PC-9 (cell line): Measurements from ENCODE around the gene LRRFIP1. TPM values are rescaled to one million over a fixed set of nuclear protein-coding genes. Genes with fewer than 3 reads are reported as not detected.

Source experiments
- BruUV-seq: library from RNA; stranded (reverse); fragments of 400-500 nt; replicated peaks from 2 replicates; lab custom pipeline; 2021; lab: Mats Ljungman, UMichigan
- CTCF ChIA-PET: fragments of 300-600 bp; sonication (Branson Sonifier 250); formaldehyde crosslinking; loops from one replicate; lab custom pipeline; 2022; ENCODE audit warnings: antibody characterized with exemption; lab: Charles Lee
- POLR2A ChIA-PET: fragments of 300-600 bp; sonication (Branson Sonifier 250); formaldehyde crosslinking; loops from one replicate; lab custom pipeline; 2022; ENCODE audit warnings: antibody characterized with exemption; ENCODE audit not compliant: unreplicated experiment; lab: Charles Lee
- DNase-seq, 2 experiments: peaks; one replicate each; pipeline versions ENCODE4 v3.0.0 to v3.0.0-alpha.2; 2015 to 2022; ENCODE audit warnings: mixed read lengths in 1 of 2
- H2AFZ ChIP-seq: fragments of 200-600 bp; sonication (generic); 2 replicates; pipeline ENCODE4 v1.8.1; 2017; ENCODE audit warnings: antibody characterized with exemption
- H3F3A ChIP-seq: fragments of 200-600 bp; sonication (generic); 2 replicates; pipeline ENCODE4 v1.8.1; 2017; ENCODE audit warnings: antibody characterized with exemption, mild to moderate bottlenecking, low read depth; ENCODE audit not compliant: insufficient read depth
- H3K27ac ChIP-seq: fragments of 200-600 bp; sonication (generic); 2 replicates; pipeline ENCODE4 v1.6.1; 2016; ENCODE audit warnings: mixed run types
- H3K27me3 ChIP-seq: fragments of 200-600 bp; sonication (generic); 2 replicates; pipeline ENCODE4 v1.6.1; 2016; ENCODE audit warnings: low read depth, mixed run types; ENCODE audit not compliant: insufficient read depth
- H3K36me3 ChIP-seq: fragments of 200-600 bp; sonication (generic); 2 replicates; pipeline ENCODE4 v1.6.1; 2016; ENCODE audit warnings: low read depth, mixed run types
- H3K4me1 ChIP-seq: fragments of 200-600 bp; sonication (generic); replicated peaks from 2 replicates; pipeline ENCODE4 v1.6.1; 2016; ENCODE audit warnings: mixed run types; ENCODE audit not compliant: insufficient read depth
- H3K4me2 ChIP-seq: fragments of 200-600 bp; sonication (generic); 2 replicates; pipeline ENCODE4 v1.6.1; 2017; ENCODE audit warnings: mixed run types
- H3K4me3 ChIP-seq: fragments of 200-600 bp; sonication (generic); 2 replicates; pipeline ENCODE4 v1.6.1; 2016; ENCODE audit warnings: mixed run types
- H3K79me2 ChIP-seq: fragments of 200-600 bp; sonication (generic); 2 replicates; pipeline ENCODE4 v1.6.1; 2017; ENCODE audit warnings: low read depth, mixed run types
- H3K9me2 ChIP-seq: fragments of 200-600 bp; sonication (generic); 2 replicates; pipeline ENCODE4 v1.8.1; 2017; ENCODE audit warnings: mild to moderate bottlenecking; ENCODE audit not compliant: insufficient read depth
- H3K9me3 ChIP-seq: fragments of 200-600 bp; sonication (generic); 2 replicates; pipeline ENCODE4 v1.8.1; 2016; ENCODE audit warnings: low read depth; ENCODE audit not compliant: insufficient read depth
- H4K20me1 ChIP-seq: fragments of 200-600 bp; sonication (generic); 2 replicates; pipeline ENCODE4 v1.8.1; 2017; ENCODE audit not compliant: insufficient read depth
- CTCF ChIP-seq: fragments of 200-600 bp; sonication (generic); conservative IDR thresholded peaks from 2 replicates; pipeline ENCODE4 v1.6.1; 2017; ENCODE audit warnings: mixed run types, antibody characterized with exemption, mild to moderate bottlenecking, moderate library complexity
- EZH2 ChIP-seq: fragments of 200-600 bp; sonication (generic); IDR thresholded peaks from 2 replicates; pipeline ENCODE4 v1.8.0; 2017; ENCODE audit warnings: antibody characterized with exemption, low read depth
- intact Hi-C: fragments of 100-400 bp; cut with micrococcal nuclease; formaldehyde crosslinking; loops from one replicate; pipeline ENCODE4 v1.10.0; 2022; ENCODE audit not compliant: unreplicated experiment
- total RNA-seq: library from RNA; stranded (reverse); gene quantifications from 2 replicates; pipeline ENCODE4 v1.2.3, GENCODE V29; 2021

LRRFIP1 gene
- total RNA-seq, 1 experiment from 2014 or later = 238 TPM

GRCh38 chr2:237708491-237708890 is 81.1 kb downstream of the LRRFIP1 start:
- no TSS peak for BruUV-seq
- Histone ChIP-seq H3K79me2 (peaks cover 99% of the 10 kb centered on the region), H3F3A (peaks cover 20% of the 10 kb centered on the region; the same call in 1 of the 2 replicates), H3K27ac (no peak overlapping the region), H3K9me3 (no peaks in the 10 kb centered on the region), H3K36me3 (peaks cover 29% of the 10 kb centered on the region; the same call in 1 of the 2 replicates), H3K4me3 (no peak overlapping the region), H3K4me1 (no peaks in the 10 kb centered on the region; the same call in 1 of the 2 replicates), H3K27me3 (no peaks in the 10 kb centered on the region), H3K4me2 (no peak overlapping the region), H3K9me2 (no peaks in the 10 kb centered on the region), H4K20me1 (peaks cover 92% of the 10 kb centered on the region), H2AFZ (no peak overlapping the region)
- POLR2A ChIA-PET = no interaction called here
- intact Hi-C loops = no loop called here
- DNase-seq = no peak
- no peak for TF ChIP-seq EZH2
- TF ChIP-seq CTCF = no peak
- CTCF ChIA-PET = no interaction called here

- Histone ChIP-seq H3K36me3 (peaks cover 29% of the 10 kb centered on the region; the same call in 1 of the 2 replicates), H3K27ac (no peak overlapping the region), H2AFZ (no peak overlapping the region), H3K9me2 (no peaks in the 10 kb centered on the region), H3K4me3 (no peak overlapping the region), H3K4me1 (no peaks in the 10 kb centered on the region; the same call in 1 of the 2 replicates), H3K79me2 (peaks cover 99% of the 10 kb centered on the region), H3F3A (peaks cover 20% of the 10 kb centered on the region; the same call in 1 of the 2 replicates), H3K27me3 (no peaks in the 10 kb centered on the region), H3K9me3 (no peaks in the 10 kb centered on the region), H3K4me2 (no peak overlapping the region), H4K20me1 (peaks cover 92% of the 10 kb centered on the region)
- ChIA-PET CTCF (no interaction called here), POLR2A (no interaction called here)
- intact Hi-C loops = no loop called here
- DNase-seq = no peak
- BruUV-seq = no TSS peak
- TF ChIP-seq CTCF (no peak), EZH2 (no peak)
Observed at GRCh38 chr2:237708961-237709360, 81.6 kb downstream of the LRRFIP1 start.

- ChIA-PET CTCF (interaction anchor here (0.5 kb wide), 1 partner anchor 24 kb away, joined by 3 read pairs; no protein-coding TSS in a partner anchor), POLR2A (no interaction called here)
- Histone ChIP-seq H2AFZ (no peak overlapping the region), H3K9me3 (no peaks in the 10 kb centered on the region), H3K9me2 (no peaks in the 10 kb centered on the region), H3K79me2 (peaks cover 99% of the 10 kb centered on the region), H3F3A (peaks cover 29% of the 10 kb centered on the region; the same call in 1 of the 2 replicates), H3K27ac (no peak overlapping the region), H3K27me3 (no peaks in the 10 kb centered on the region), H3K4me3 (no peak overlapping the region), H3K4me1 (no peaks in the 10 kb centered on the region), H3K4me2 (no peak overlapping the region), H4K20me1 (peaks cover 92% of the 10 kb centered on the region), H3K36me3 (peaks cover 33% of the 10 kb centered on the region; the same call in 1 of the 2 replicates)
- intact Hi-C loops = no loop called here
- BruUV-seq = no TSS peak
- no peak for TF ChIP-seq CTCF
- no peak for TF ChIP-seq EZH2
- no peak for DNase-seq
Observed at GRCh38 chr2:237711458-237712150, 84.2 kb downstream of the LRRFIP1 start.
